Naive thymus-derived CD8-positive, alpha-beta T cell (primary cell): ENCODE results near the gene SPATA33. TPM values are rescaled to one million over a fixed set of nuclear protein-coding genes. Genes with fewer than 3 reads are reported as not detected.
"Not testable (repeated sequence)": the region's sequence is repeated elsewhere in the genome, so short reads cannot be mapped to it uniquely, and the experiment has no call there.

Experiments
- ATAC-seq, 2 donors: fragments of 150-1000 bp; cut with Tn5 transposase in 1 of 2; sonication (Bioruptor Pico), chemical (Tn5 transposase) in 1 of 2; 1 replicate in 1 of 2; 2 replicates in 1 of 2; pipeline ENCODE4 v1.10.0; 2021; ENCODE audit warnings: mild to moderate bottlenecking in 2 of 2, moderate library complexity in 2 of 2
- POLR2A ChIA-PET: fragments of 350-600 bp; sonication (Branson Sonifier 250); formaldehyde crosslinking; loops from one replicate; lab custom pipeline; 2021; ENCODE audit warnings: antibody characterized with exemption; lab: Charles Lee
- DNase-seq, 10 donors: peaks; one replicate each; pipeline versions ENCODE4 v3.0.0 to v3.0.0-alpha.2; 2020 to 2022
- H3K27ac Mint-ChIP-seq, 10 donors: one replicate each; pipeline ENCODE4 v1.8.0; 2020 to 2022; ENCODE audit warnings: mild to moderate bottlenecking in 10 of 10, mixed read lengths in 10 of 10, moderate library complexity in 4 of 10, inconsistent platforms in 1 of 10
- H3K27me3 Mint-ChIP-seq, 5 donors: one replicate each; pipeline ENCODE4 v1.8.0; 2021 to 2022; ENCODE audit warnings: mixed read lengths in 5 of 5
- H3K36me3 Mint-ChIP-seq, 3 donors: one replicate each; pipeline ENCODE4 v1.8.0; 2020 to 2022; ENCODE audit warnings: mixed read lengths in 3 of 3, mild to moderate bottlenecking in 2 of 3, inconsistent platforms in 1 of 3
- H3K4me1 Mint-ChIP-seq, 4 donors: one replicate each; pipeline ENCODE4 v1.8.0; 2021 to 2022; ENCODE audit warnings: mixed read lengths in 4 of 4
- H3K4me3 Mint-ChIP-seq, 10 donors: one replicate each; pipeline ENCODE4 v1.8.0; 2020 to 2022; ENCODE audit warnings: mild to moderate bottlenecking in 10 of 10, mixed read lengths in 10 of 10, moderate library complexity in 6 of 10, inconsistent platforms in 1 of 10
- H3K9me3 Mint-ChIP-seq, 9 donors: one replicate each; pipeline ENCODE4 v1.8.0; 2020 to 2022; ENCODE audit warnings: mixed read lengths in 9 of 9, mild to moderate bottlenecking in 3 of 9, inconsistent platforms in 1 of 9, moderate library complexity in 1 of 9
- polyA plus RNA-seq, 3 donors: library from polyadenylated mRNA; unstranded; fragments of 300-500 nt; fragmentation: Illumina TruSeq; gene quantifications; one replicate each; pipeline ENCODE4 v1.2.3, GENCODE V29; 2021
- total RNA-seq, 8 experiments: library from RNA in 2 of 8; stranded (reverse) in 2 of 8; gene quantifications; one replicate each; pipeline ENCODE4 v1.2.3 and lab custom pipeline; 2021 to 2026

SPATA33 gene
- total and polyA plus RNA-seq, 5 experiments from 2014 or later: 1.7 to 7.7 (median 3.0) TPM

DNA sequence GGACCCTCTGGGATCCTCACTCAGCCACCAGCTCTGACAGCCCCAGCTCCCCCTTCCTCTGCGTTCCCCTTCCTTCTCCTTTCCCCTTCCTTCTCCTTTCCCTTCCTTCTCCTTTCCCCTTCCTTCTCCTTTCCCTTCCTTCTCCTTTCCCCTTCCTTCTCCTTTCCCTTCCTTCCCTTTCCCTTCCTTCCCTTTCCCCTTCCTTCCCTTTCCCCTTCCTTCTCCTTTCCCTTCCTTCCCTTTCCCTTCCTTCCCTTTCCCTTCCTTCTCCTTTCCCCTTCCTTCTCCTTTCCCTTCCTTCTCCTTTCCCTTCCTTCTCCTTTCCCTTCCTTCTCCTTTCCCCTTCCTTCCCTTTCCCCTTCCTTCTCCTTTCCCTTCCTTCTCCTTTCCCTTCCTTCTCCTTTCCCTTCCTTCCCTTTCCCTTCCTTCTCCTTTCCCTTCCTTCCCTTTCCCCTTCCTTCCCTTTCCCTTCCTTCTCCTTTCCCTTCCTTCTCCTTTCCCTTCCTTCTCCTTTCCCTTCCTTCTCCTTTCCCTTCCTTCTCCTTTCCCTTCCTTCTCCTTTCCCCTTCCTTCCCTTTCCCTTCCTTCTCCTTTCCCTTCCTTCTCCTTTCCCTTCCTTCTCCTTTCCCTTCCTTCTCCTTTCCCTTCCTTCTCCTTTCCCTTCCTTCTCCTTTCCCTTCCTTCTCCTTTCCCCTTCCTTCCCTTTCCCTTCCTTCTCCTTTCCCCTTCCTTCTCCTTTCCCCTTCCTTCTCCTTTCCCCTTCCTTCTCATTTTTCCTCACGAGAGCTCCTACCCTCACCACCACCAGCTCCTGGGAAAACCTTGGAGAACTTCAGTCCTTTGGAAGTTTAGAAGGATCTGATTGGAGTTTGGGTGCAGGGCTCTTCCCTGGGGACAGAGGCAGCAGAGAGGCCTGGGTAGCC is 22.9 kb upstream of the SPATA33 start:
- not testable (repeated sequence) for H3K9me3 Mint-ChIP-seq, ATAC-seq, DNase-seq, H3K4me1 Mint-ChIP-seq, H3K4me3 Mint-ChIP-seq, H3K36me3 Mint-ChIP-seq, H3K27ac Mint-ChIP-seq
- POLR2A ChIA-PET: interaction anchor here (0.6 kb wide), 1 partner anchor 18 kb away, joined by 3 read pairs; no protein-coding TSS in a partner anchor
- peaks cover 0 to 10% (median 0%) of the 10 kb centered on the region in 5 donors for H3K27me3 Mint-ChIP-seq

GRCh38 chr16:89636663-89637062 is 21.0 kb upstream of the SPATA33 start:
- ATAC-seq (no peak), DNase-seq (no peak)
- Mint-ChIP-seq H3K27me3 (peaks cover 0 to 10% (median 0%) of the 10 kb centered on the region in 5 donors), H3K4me1 (peaks cover 6 to 10% (median 9%) of the 10 kb centered on the region in 4 donors), H3K36me3 (no peaks in the 10 kb centered on the region), H3K27ac (no peak overlapping the region), H3K4me3 (no peak overlapping the region), H3K9me3 (no peaks in the 10 kb centered on the region)
- POLR2A ChIA-PET: no interaction called here

DNA sequence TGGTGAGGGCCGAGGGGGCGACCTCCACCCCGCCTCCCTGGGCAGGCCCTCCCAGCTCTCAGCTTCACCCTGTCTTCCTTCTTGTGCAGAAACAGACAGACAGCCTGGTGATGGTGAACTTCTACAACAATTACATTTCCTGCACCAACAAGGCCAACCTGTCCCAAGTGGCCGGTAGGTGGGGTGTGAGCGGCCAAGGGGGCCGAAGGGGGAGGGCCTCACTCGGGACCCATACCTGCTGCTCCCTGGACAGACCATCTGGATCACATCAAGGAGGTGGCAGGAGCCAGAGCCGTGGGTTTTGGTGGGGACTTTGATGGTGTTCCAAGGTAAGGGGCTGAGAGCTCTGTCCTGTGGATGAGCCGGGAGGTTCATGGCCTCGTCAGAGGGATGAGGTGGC is 20.3 kb upstream of the SPATA33 start:
- no peak overlapping the region for H3K27ac Mint-ChIP-seq
- H3K36me3 Mint-ChIP-seq: no peaks in the 10 kb centered on the region
- peaks cover 6 to 10% (median 9%) of the 10 kb centered on the region in 4 donors for H3K4me1 Mint-ChIP-seq
- no peaks in the 10 kb centered on the region for H3K9me3 Mint-ChIP-seq
- DNase-seq: no peak
- POLR2A ChIA-PET: no interaction called here
- peaks cover 0 to 10% (median 0%) of the 10 kb centered on the region in 5 donors for H3K27me3 Mint-ChIP-seq
- H3K4me3 Mint-ChIP-seq: no peak overlapping the region
- no peak for ATAC-seq

GRCh38 chr16:89638455-89638854 is 19.2 kb upstream of the SPATA33 start:
- no peak overlapping the region for H3K4me3 Mint-ChIP-seq

DNA sequence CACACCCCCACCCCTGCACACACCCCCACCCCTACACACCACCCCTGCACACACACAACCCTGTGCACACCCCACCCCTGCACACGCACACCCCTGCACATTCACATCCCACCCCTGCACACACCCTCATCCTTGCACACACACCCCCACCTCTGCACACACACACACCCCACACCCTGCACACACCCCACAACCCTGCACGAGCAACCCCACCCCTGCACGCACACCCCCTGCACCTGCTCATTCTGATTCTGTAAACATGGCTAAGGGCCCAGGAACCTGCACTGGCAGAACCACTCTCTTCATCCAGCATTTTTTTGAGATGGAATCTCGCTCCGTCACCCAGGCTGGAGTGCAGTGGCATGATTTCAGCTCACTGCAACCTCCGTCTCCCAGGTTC is 18.3 kb upstream of the SPATA33 start:
- no peak for ATAC-seq
- H3K4me1 Mint-ChIP-seq: peaks cover 6 to 10% (median 9%) of the 10 kb centered on the region in 4 donors
- peaks cover 0 to 10% (median 0%) of the 10 kb centered on the region in 5 donors for H3K27me3 Mint-ChIP-seq
- no peaks in the 10 kb centered on the region for H3K9me3 Mint-ChIP-seq
- H3K27ac Mint-ChIP-seq: no peak overlapping the region
- H3K36me3 Mint-ChIP-seq: no peaks in the 10 kb centered on the region
- POLR2A ChIA-PET: no interaction called here
- DNase-seq: no peak
- peak overlapping the region in 1 of 10 donors; percentile 15 for H3K4me3 Mint-ChIP-seq

More at GRCh38 chr16:89638455-89638854, 19.2 kb upstream of the SPATA33 start:
- no peak for ATAC-seq
- DNase-seq: no peak
- no peak overlapping the region for H3K27ac Mint-ChIP-seq
- H3K4me1 Mint-ChIP-seq: peaks cover 6 to 10% (median 9%) of the 10 kb centered on the region in 4 donors
- POLR2A ChIA-PET: no interaction called here
- no peaks in the 10 kb centered on the region for H3K9me3 Mint-ChIP-seq
- H3K36me3 Mint-ChIP-seq: no peaks in the 10 kb centered on the region
- peaks cover 0 to 10% (median 0%) of the 10 kb centered on the region in 5 donors for H3K27me3 Mint-ChIP-seq

DNA sequence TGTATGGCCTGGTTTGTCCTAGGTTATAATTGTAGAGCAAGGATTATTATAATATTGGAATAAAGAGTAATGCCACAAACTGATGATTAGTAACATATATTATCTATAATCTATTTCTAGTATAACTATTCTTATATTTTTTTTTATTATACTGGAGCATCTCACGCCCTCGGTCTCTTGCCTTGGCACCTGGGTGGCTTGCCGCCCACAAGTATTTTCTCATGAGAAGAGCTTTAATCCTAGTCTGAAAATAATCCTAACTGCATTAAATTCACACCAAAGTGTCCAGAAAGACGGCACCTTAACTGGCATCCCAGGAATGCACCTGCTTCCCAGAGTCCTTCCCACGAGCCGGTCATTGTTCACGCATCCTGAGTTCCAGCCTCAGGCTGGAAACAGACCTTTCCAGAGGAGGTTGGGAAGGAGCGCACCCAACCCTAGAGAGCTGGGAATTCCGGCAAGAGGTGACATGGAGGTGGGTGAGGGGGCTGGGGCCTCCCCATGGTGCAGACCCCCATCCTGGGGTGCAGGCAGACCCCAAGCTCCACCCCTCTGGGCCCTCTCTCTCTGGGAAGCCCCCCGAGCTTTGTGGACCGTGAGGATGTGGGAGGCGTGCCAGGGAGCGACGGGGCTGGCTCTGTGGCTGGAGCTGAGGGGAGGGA is 16.0 kb upstream of the SPATA33 start:
- POLR2A ChIA-PET: interaction anchor here (0.5 to 1.4 kb wide), 2 partner anchors 9 to 80 kb away, joined by 3 to 4 read pairs; no protein-coding TSS in a partner anchor
- Mint-ChIP-seq H3K27ac (peak overlapping the region in 3 of 10 donors; percentile 15 to 69 (median 54)), H3K4me3 (peak overlapping the region in 6 of 10 donors; percentile 76 to 85 (median 78)), H3K27me3 (peaks cover 0 to 6% (median 0%) of the 10 kb centered on the region in 5 donors), H3K4me1 (peaks cover 6 to 10% (median 9%) of the 10 kb centered on the region in 4 donors), H3K9me3 (no peaks in the 10 kb centered on the region), H3K36me3 (peaks cover 0 to 16% (median 3%) of the 10 kb centered on the region in 3 donors)
- no peak for DNase-seq
- no peak for ATAC-seq

DNA sequence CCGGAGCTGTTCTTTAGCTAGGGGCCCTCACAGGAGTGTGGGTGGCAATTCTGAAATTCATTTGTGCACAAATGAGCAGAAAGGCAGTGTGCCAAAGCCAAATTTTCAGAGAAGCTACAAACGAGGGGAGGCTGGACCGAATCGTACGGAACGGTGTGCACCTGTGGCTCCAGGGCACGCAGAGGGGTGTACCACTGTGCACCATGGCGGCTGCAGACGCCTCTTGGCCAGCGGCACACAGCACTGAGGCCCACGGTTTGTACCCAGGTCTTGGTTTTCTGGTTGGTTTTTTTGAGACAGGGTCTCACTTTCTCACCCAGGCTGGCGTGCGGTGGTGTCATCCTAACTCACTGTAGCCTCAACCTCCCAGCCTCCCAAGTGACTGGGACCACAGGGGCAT is 15.1 kb upstream of the SPATA33 start:
- Mint-ChIP-seq H3K4me1 (peaks cover 6 to 10% (median 9%) of the 10 kb centered on the region in 4 donors), H3K27ac (no peak overlapping the region), H3K27me3 (peaks cover 0 to 3% (median 0%) of the 10 kb centered on the region in 5 donors), H3K4me3 (no peak overlapping the region), H3K36me3 (peaks cover 0 to 20% (median 3%) of the 10 kb centered on the region in 3 donors), H3K9me3 (no peaks in the 10 kb centered on the region)
- DNase-seq (no peak), ATAC-seq (no peak)
- POLR2A ChIA-PET: interaction anchor here (1.7 kb wide), 1 partner anchor 44 kb away, joined by 3 read pairs; the partner anchor contains the start of gene CDK10

GRCh38 chr16:89643769-89644300 is 13.8 kb upstream of the SPATA33 start:
- DNase-seq (no peak), ATAC-seq (no peak)
- Mint-ChIP-seq H3K36me3 (peaks cover 0 to 26% (median 3%) of the 10 kb centered on the region in 3 donors), H3K9me3 (no peaks in the 10 kb centered on the region), H3K4me3 (no peak overlapping the region), H3K4me1 (peaks cover 6 to 10% (median 9%) of the 10 kb centered on the region in 4 donors), H3K27me3 (no peaks in the 10 kb centered on the region), H3K27ac (peak overlapping the region in 3 of 10 donors; percentile 21 to 74 (median 22))
- POLR2A ChIA-PET: interaction anchor here (1.7 kb wide), 1 partner anchor 43 kb away, joined by 3 read pairs; the partner anchor contains the start of gene CDK10

GRCh38 chr16:89645122-89645521 is 12.5 kb upstream of the SPATA33 start:
- DNase-seq (no peak), ATAC-seq (no peak)
- Mint-ChIP-seq H3K27me3 (no peaks in the 10 kb centered on the region), H3K27ac (peak overlapping the region in 1 of 10 donors; percentile 63), H3K4me3 (no peak overlapping the region), H3K4me1 (peaks cover 8 to 10% (median 9%) of the 10 kb centered on the region in 4 donors), H3K9me3 (no peaks in the 10 kb centered on the region), H3K36me3 (peaks cover 0 to 36% (median 3%) of the 10 kb centered on the region in 3 donors)
- POLR2A ChIA-PET: no interaction called here

- no peak overlapping the region for H3K4me3 Mint-ChIP-seq
- H3K27me3 Mint-ChIP-seq: no peaks in the 10 kb centered on the region
- POLR2A ChIA-PET: no interaction called here
- DNase-seq (no peak), ATAC-seq (no peak)
- H3K36me3 Mint-ChIP-seq: peaks cover 0 to 47% (median 3%) of the 10 kb centered on the region in 3 donors
- no peaks in the 10 kb centered on the region for H3K9me3 Mint-ChIP-seq
- H3K27ac Mint-ChIP-seq: no peak overlapping the region
- peaks cover under 1 to 2% (median 1%) of the 10 kb centered on the region in 4 donors for H3K4me1 Mint-ChIP-seq
These were observed 11.4 kb upstream of the SPATA33 start for GRCh38 chr16:89646270-89646669.

DNA sequence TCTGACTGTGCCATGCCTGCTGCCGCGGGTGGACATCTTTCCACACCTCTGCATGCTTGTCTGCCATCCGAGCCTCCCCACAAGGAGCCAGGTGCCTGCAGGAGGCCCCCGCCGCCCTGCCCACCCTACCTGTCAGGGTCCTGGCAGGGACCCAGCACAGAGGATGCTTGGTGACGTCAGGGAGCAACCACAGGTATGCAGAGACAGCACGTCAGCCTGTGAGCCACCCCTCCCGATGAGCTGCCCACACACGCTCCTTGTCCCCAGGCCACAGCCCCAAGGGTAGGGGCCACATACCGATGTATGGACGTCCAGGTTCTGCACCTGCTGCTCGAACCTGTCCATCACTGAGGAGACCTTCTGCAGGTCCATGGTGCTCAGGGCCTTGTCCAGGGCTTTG is 10.7 kb upstream of the SPATA33 start:
- ATAC-seq (no peak), DNase-seq (no peak)
- Mint-ChIP-seq H3K27ac (no peak overlapping the region), H3K36me3 (peaks cover 0 to 50% (median 3%) of the 10 kb centered on the region in 3 donors), H3K27me3 (no peaks in the 10 kb centered on the region), H3K9me3 (no peaks in the 10 kb centered on the region), H3K4me1 (peaks cover 0 to 2% (median under 1%) of the 10 kb centered on the region in 4 donors), H3K4me3 (no peak overlapping the region)
- POLR2A ChIA-PET: interaction anchor here (0.6 kb wide), 1 partner anchor 404 kb away, joined by 3 read pairs; no protein-coding TSS in a partner anchor

GRCh38 chr16:89651584-89651983 is 6.1 kb upstream of the SPATA33 start:
- POLR2A ChIA-PET: no interaction called here
- ATAC-seq (no peak), DNase-seq (no peak)
- no peaks in the 10 kb centered on the region for H3K9me3 Mint-ChIP-seq
- peaks cover 4 to 30% (median 18%) of the 10 kb centered on the region in 4 donors for H3K4me1 Mint-ChIP-seq
- H3K27me3 Mint-ChIP-seq: no peaks in the 10 kb centered on the region
- H3K27ac Mint-ChIP-seq: no peak overlapping the region
- H3K4me3 Mint-ChIP-seq: no peak overlapping the region
- peaks cover 0 to 49% (median 0%) of the 10 kb centered on the region in 3 donors for H3K36me3 Mint-ChIP-seq
